Stimulated activated effector memory CD8-positive, alpha-beta T cell treated with anti-CD3 and anti-CD28 coated beads, Interleukin-12 subunit alpha, Interleukin-12 subunit beta, amount 100 ng/mL, for 72 hours (primary cell): ENCODE data around the gene DACT2.

Experiments
- ATAC-seq: fragments of 150-1000 bp; cut with Tn5 transposase; 2 replicates; pipeline ENCODE4 v1.10.0; 2021
- DNase-seq, 2 donors: peaks; one replicate each; pipeline ENCODE4 v3.0.0; 2021 to 2022; ENCODE audit warnings: low spot score in 2 of 2
- H3K27ac Mint-ChIP-seq: one replicate; pipeline ENCODE4 v1.8.0; 2022; ENCODE audit warnings: mild to moderate bottlenecking, mixed read lengths
- H3K36me3 Mint-ChIP-seq: one replicate; pipeline ENCODE4 v1.8.0; 2022; ENCODE audit warnings: mild to moderate bottlenecking, mixed read lengths
- H3K4me1 Mint-ChIP-seq: one replicate; pipeline ENCODE4 v1.8.0; 2022; ENCODE audit warnings: mixed read lengths
- H3K4me3 Mint-ChIP-seq: one replicate; pipeline ENCODE4 v1.8.0; 2022; ENCODE audit warnings: mild to moderate bottlenecking, mixed read lengths
- H3K9me3 Mint-ChIP-seq: one replicate; pipeline ENCODE4 v1.8.0; 2022; ENCODE audit warnings: mixed read lengths

DACT2 gene

GRCh38 chr6:168305096-168305749, 14.4 kb downstream of the DACT2 start:
- Mint-ChIP-seq H3K36me3 (no peaks in the 10 kb centered on the region), H3K27ac (no peak overlapping the region), H3K9me3 (no peaks in the 10 kb centered on the region), H3K4me3 (no peak overlapping the region), H3K4me1 (no peaks in the 10 kb centered on the region)
- DNase-seq = no peak
- no peak for ATAC-seq

DNA sequence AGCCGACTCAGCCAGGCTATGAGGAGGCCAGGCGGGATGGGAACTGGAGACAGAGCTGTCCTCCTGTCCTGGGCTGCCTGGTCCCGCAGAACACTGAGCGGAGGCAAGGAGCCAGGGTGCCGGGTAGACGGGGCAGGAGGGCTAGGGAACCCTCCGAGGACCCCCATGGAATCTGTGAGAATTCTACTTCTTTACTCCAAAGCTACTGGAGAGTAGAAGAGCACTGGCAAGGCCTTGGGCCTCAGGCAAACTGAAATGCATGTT, 14.9 kb downstream of the DACT2 start:
- no peak for DNase-seq
- Mint-ChIP-seq H3K4me3 (no peak overlapping the region), H3K9me3 (no peaks in the 10 kb centered on the region), H3K4me1 (no peaks in the 10 kb centered on the region), H3K27ac (no peak overlapping the region), H3K36me3 (no peaks in the 10 kb centered on the region)
- no peak for ATAC-seq

- Mint-ChIP-seq H3K36me3 (no peaks in the 10 kb centered on the region), H3K4me3 (no peak overlapping the region), H3K9me3 (no peaks in the 10 kb centered on the region), H3K4me1 (no peaks in the 10 kb centered on the region), H3K27ac (no peak overlapping the region)
- DNase-seq (no peak), ATAC-seq (no peak)
These were observed 15.4 kb downstream of the DACT2 start for GRCh38 chr6:168303982-168304751.

GRCh38 chr6:168302534-168302933, 17.0 kb downstream of the DACT2 start:
- no peaks in the 10 kb centered on the region for H3K36me3 Mint-ChIP-seq
- H3K27ac Mint-ChIP-seq = no peak overlapping the region
- H3K4me1 Mint-ChIP-seq = no peaks in the 10 kb centered on the region
- DNase-seq = no peak
- H3K4me3 Mint-ChIP-seq = no peak overlapping the region
- H3K9me3 Mint-ChIP-seq = no peaks in the 10 kb centered on the region
- no peak for ATAC-seq

- Mint-ChIP-seq H3K36me3 (no peaks in the 10 kb centered on the region), H3K4me3 (no peak overlapping the region)
- no peak for ATAC-seq
These were observed 17.8 kb downstream of the DACT2 start for GRCh38 chr6:168301648-168302398.

GRCh38 chr6:168300975-168301647, 18.5 kb downstream of the DACT2 start:
- no peaks in the 10 kb centered on the region for H3K36me3 Mint-ChIP-seq
- ATAC-seq = no peak
- H3K27ac Mint-ChIP-seq = no peak overlapping the region
- H3K4me3 Mint-ChIP-seq = no peak overlapping the region
- H3K9me3 Mint-ChIP-seq = no peaks in the 10 kb centered on the region
- H3K4me1 Mint-ChIP-seq = no peaks in the 10 kb centered on the region
- no peak for DNase-seq

More at GRCh38 chr6:168301648-168302398, 17.8 kb downstream of the DACT2 start:
- Mint-ChIP-seq H3K27ac (no peak overlapping the region), H3K4me1 (no peaks in the 10 kb centered on the region), H3K9me3 (no peaks in the 10 kb centered on the region)
- no peak for DNase-seq

- Mint-ChIP-seq H3K36me3 (no peaks in the 10 kb centered on the region), H3K27ac (no peak overlapping the region)
These were observed 19.8 kb downstream of the DACT2 start for GRCh38 chr6:168299541-168300511.

GRCh38 chr6:168297643-168298042, 21.9 kb downstream of the DACT2 start:
- Mint-ChIP-seq H3K27ac (no peak overlapping the region), H3K4me3 (no peak overlapping the region), H3K9me3 (peaks cover 3% of the 10 kb centered on the region), H3K4me1 (no peaks in the 10 kb centered on the region), H3K36me3 (no peaks in the 10 kb centered on the region)
- ATAC-seq (no peak), DNase-seq (no peak)

More at GRCh38 chr6:168299541-168300511, 19.8 kb downstream of the DACT2 start:
- no peak for DNase-seq
- Mint-ChIP-seq H3K9me3 (peaks cover 3% of the 10 kb centered on the region), H3K4me3 (no peak overlapping the region), H3K4me1 (no peaks in the 10 kb centered on the region)
- ATAC-seq = no peak

GRCh38 chr6:168294901-168295300, 24.7 kb downstream of the DACT2 start:
- peaks cover 3% of the 10 kb centered on the region for H3K9me3 Mint-ChIP-seq
- H3K36me3 Mint-ChIP-seq = no peaks in the 10 kb centered on the region
- DNase-seq (no peak), ATAC-seq (no peak)
- no peak overlapping the region for H3K4me3 Mint-ChIP-seq
- no peak overlapping the region for H3K27ac Mint-ChIP-seq
- no peaks in the 10 kb centered on the region for H3K4me1 Mint-ChIP-seq

GRCh38 chr6:168293636-168294530, 25.7 kb downstream of the DACT2 start:
- H3K4me1 Mint-ChIP-seq = no peaks in the 10 kb centered on the region
- no peak for DNase-seq
- no peak overlapping the region for H3K27ac Mint-ChIP-seq
- peaks cover 3% of the 10 kb centered on the region for H3K9me3 Mint-ChIP-seq
- no peaks in the 10 kb centered on the region for H3K36me3 Mint-ChIP-seq
- no peak for ATAC-seq
- H3K4me3 Mint-ChIP-seq = no peak overlapping the region

DNA sequence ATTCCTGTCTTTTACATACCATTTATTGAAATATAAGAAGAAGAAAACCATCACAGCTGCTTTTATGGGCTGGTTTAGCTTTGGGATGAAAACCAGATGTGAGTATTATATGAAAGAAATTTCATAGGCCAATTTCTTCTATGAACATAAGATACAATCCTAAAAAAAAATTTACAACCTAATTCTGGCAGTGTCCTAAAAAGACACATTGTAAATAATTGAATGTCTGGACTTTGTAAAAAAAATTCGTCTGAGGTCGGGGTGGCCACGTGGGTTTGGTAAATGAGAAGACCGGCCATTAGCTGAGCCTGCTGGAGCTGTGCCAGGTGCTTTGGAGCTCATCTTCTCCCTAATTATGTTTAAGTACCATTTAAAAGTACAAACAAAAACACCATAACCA, 26.8 kb downstream of the DACT2 start:
- Mint-ChIP-seq H3K27ac (no peak overlapping the region), H3K4me1 (no peaks in the 10 kb centered on the region), H3K36me3 (no peaks in the 10 kb centered on the region), H3K9me3 (peaks cover 3% of the 10 kb centered on the region), H3K4me3 (no peak overlapping the region)
- ATAC-seq (no peak), DNase-seq (no peak)

GRCh38 chr6:168291450-168291849, 28.1 kb downstream of the DACT2 start:
- Mint-ChIP-seq H3K4me3 (no peak overlapping the region), H3K36me3 (no peaks in the 10 kb centered on the region), H3K4me1 (no peaks in the 10 kb centered on the region), H3K9me3 (peaks cover 3% of the 10 kb centered on the region), H3K27ac (no peak overlapping the region)
- DNase-seq = no peak
- ATAC-seq = no peak

- Mint-ChIP-seq H3K4me3 (no peak overlapping the region), H3K36me3 (no peaks in the 10 kb centered on the region), H3K27ac (no peak overlapping the region), H3K4me1 (no peaks in the 10 kb centered on the region), H3K9me3 (no peaks in the 10 kb centered on the region)
- ATAC-seq (no peak), DNase-seq (no peak)
These were observed 29.5 kb downstream of the DACT2 start for GRCh38 chr6:168290095-168290494.

DNA sequence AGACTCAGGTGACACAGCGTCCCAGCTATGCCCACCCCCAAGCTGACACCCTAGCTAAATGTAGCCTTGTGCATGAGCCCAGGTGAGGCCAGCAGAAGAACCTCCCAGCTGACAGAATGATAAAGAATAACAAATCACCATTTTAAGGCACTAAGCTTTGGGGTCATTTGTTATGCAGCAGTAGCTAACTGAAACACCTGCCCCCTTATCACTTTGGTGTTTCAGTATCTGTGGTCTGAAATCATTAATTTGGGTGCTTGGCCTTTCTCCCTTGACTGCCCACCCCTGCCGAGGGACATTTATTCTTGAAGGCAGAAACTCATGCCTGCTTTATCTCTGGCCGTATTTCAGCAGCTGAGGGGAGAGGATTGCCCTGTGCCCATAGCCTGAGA, 30.0 kb downstream of the DACT2 start:
- H3K36me3 Mint-ChIP-seq = no peaks in the 10 kb centered on the region
- H3K9me3 Mint-ChIP-seq = no peaks in the 10 kb centered on the region
- DNase-seq (no peak), ATAC-seq (no peak)
- H3K4me3 Mint-ChIP-seq = no peak overlapping the region
- no peak overlapping the region for H3K27ac Mint-ChIP-seq
- no peaks in the 10 kb centered on the region for H3K4me1 Mint-ChIP-seq
